Epithelial cell of esophagus (primary cell): ENCODE data around the gene HDAC4.
A peak's percentile ranks its signal among the peaks of the same experiment; 100 is the strongest.

Experiments
- DNase-seq: peaks from one replicate; pipeline ENCODE4 v3.0.0; 2010; ENCODE audit warnings: low read depth
- H3K4me3 ChIP-seq: 2 replicates; pipeline ENCODE4 v1.5.1; 2011; ENCODE audit warnings: mild to moderate bottlenecking, low read length, control low read depth
- TF ChIP-seq, protein P1 (sequence below): IDR thresholded peaks from 2 replicates; pipeline ENCODE4 v1.5.1; 2011; ENCODE audit warnings: low read depth, mild to moderate bottlenecking, low read length, control low read depth, inconsistent platforms; ENCODE audit not compliant: insufficient read depth; ENCODE audit errors: missing control alignments

Gene HDAC4

DNA sequence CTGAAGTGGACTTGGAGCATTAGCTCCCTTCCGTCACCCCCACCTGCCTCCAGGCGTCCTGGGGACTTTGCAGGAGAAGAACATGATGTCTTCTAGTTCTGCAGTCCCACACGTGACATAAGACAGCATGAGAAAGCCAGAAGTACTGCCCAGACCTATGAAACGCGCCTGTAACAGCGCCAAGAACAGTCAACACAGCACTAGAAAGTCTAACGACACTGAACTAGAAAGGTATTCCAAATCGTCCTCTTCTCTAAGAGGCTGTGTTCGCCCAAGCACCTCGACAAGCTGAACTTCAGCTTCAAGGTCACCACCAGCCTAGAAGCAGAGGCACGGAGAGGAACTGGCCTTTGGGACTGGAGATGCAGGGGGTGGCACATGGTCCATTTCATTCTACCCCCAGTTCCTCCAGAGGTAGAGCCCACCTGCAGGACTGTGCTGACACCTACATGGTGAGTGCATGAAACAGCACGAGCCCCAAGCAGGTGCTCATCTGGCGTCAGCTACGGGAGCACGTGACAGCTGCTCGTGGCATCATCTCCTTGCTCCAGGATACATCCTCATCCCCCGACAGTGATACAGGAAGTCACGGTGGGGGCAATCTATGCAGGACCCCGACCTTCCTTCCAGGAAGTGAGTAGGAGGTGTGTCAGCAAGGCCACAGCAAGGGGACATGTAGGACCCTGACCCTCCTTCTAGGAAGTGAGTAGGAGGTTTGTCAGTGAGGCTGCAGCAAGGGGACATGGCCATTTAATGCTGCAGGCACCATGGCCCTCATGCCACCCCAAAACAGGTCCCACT, 3.7 kb downstream of the HDAC4 start:
- TF ChIP-seq, protein P1, sequence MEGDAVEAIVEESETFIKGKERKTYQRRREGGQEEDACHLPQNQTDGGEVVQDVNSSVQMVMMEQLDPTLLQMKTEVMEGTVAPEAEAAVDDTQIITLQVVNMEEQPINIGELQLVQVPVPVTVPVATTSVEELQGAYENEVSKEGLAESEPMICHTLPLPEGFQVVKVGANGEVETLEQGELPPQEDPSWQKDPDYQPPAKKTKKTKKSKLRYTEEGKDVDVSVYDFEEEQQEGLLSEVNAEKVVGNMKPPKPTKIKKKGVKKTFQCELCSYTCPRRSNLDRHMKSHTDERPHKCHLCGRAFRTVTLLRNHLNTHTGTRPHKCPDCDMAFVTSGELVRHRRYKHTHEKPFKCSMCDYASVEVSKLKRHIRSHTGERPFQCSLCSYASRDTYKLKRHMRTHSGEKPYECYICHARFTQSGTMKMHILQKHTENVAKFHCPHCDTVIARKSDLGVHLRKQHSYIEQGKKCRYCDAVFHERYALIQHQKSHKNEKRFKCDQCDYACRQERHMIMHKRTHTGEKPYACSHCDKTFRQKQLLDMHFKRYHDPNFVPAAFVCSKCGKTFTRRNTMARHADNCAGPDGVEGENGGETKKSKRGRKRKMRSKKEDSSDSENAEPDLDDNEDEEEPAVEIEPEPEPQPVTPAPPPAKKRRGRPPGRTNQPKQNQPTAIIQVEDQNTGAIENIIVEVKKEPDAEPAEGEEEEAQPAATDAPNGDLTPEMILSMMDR: peak; percentile 32
- H3K4me3 ChIP-seq: no peak overlapping the region
- peak; percentile 14 for DNase-seq

DNA sequence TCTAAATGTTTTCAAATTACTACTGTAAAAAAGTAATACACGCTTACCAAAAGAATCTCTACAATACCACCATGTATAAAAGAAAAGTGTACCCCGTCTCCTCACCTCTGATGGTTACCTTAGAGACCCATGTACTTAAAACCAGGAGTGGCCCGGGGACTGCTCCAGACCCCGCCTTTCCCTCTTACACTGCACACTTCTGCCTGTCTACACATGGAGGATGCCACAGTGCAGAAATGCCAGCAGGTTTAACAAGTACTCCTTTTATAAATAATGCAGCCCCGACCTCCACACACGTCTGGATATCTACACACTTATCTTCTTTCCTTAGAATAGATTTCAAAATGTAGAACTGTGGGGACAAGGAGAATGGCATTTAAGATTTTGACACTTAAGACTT, 5.3 kb downstream of the HDAC4 start:
- DNase-seq: no peak
- TF ChIP-seq, protein P1: no peak
- H3K4me3 ChIP-seq: no peak overlapping the region

DNA sequence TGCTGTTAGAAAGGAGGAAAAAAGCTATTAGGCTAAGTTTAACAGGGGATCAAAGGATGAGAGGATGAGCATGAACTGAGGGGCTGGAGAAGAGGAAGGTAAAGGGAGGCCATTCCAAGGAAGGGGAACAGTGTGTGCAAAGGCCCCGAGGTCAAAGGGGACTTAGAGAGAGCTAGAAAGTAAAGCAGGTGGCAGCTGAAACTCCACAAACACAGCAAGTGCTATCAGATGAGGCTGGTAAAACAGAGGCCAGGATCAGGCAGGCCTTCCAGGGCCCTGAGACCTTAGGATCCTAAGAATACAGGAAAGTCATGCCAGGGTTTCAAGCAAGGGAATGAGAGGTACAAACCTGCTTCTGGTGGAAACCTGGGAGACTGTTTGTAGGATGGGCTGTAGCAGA, 5.8 kb downstream of the HDAC4 start:
- DNase-seq: no peak
- H3K4me3 ChIP-seq: no peak overlapping the region
- TF ChIP-seq, protein P1: no peak

DNA sequence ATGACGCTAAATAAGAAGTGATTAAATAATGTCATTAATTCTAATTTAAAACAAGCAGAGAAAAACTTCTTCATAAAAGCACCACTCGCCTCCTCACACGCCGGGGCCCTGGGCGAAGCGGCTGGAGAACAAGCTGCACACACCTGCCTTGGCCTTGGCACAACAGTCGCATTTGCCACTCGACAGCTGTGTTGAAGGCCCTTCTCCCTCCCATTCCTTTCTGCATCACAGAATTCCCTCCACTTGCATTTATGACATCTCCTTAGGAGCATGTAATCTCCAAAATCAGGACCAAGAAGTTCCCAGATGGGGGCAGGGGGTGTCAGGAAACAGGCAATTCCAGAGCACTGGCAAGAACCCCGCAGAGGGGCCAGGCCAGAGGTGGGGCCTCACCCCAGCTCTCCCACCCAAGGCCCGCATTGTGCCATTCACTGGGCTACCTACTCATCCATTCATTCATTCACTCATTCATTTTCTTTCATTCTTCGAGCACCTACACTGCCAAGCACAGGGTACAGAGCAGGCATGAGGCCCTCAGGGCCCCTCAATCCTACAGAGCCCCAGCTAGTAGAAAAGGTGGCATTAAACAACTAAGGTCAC, 6.4 kb downstream of the HDAC4 start:
- no peak overlapping the region for H3K4me3 ChIP-seq
- DNase-seq: no peak
- TF ChIP-seq, protein P1: no peak

DNA sequence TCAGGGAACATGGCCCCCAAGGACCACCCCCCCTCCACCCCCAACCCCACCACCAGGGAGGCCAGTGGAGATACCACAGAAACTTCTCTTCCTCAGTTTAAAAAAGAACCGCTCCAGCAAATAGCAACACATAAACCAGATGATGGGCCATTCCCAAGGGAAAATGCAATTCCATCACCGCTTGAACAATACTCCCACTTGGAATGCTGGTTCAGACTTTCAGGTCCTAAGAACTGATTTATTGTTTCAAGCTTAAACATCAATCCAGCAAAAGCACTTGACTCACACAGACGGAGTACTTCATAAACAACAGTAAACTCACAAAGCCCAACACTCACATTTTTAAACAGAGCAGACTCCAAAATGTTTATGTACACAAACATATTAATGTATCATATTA, 6.9 kb downstream of the HDAC4 start:
- no peak overlapping the region for H3K4me3 ChIP-seq
- DNase-seq: no peak
- TF ChIP-seq, protein P1: no peak

DNA sequence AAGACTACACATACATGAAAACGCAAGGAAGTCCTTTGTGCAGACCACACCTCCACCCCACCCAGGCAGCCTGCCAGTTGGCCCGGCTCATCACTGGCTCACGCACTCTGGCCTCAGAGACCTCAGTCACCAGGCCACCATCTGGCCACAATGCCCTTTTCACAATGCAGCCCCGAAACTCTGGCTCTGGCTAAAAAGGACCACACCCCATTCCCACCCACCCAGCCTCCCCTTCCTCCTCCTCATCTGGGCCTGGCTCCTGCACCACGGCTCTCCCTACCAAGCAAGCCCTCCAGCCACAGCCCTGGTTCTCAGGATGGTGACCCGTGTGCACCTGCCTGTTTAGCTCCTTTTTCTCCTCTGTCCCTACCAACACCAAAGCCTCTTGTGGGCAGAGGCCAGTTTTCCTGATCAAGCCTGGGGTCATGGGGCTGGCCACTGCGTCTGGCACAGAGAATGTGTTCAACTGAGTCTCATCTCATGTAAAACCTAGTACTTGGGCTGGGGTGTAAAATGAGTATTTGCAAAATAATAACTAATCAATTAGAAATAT, 7.4 kb downstream of the HDAC4 start:
- H3K4me3 ChIP-seq: no peak overlapping the region
- no peak for DNase-seq
- TF ChIP-seq, protein P1: no peak
